HG03175 (cell line): ENCODE data around the gene GPX4.
A peak's percentile ranks its signal among the peaks of the same experiment; 100 is the strongest.

Experiments
- ATAC-seq: cut with Tn5 transposase; IDR thresholded peaks from one replicate; pipeline ENCODE4 v1.9.1; 2021; ENCODE audit warnings: mild to moderate bottlenecking, moderate library complexity; ENCODE audit not compliant: unreplicated experiment

The GPX4 gene

GRCh38 chr19:1103708-1104310 is at the start of gene GPX4:
Gene GPX4 (plus strand): TSS chr19:1103994. CDS start chr19:1104044, 50 bp downstream.
- peak; percentile 76 for ATAC-seq

- ATAC-seq, result no peak
These were observed 49.4 kb upstream of the GPX4 start for GRCh38 chr19:1054102-1055027.

GRCh38 chr19:1055028-1055425 is 48.8 kb upstream of the GPX4 start:
- ATAC-seq, result no peak

GRCh38 chr19:1055886-1056620 is 47.7 kb upstream of the GPX4 start:
- no peak for ATAC-seq

GRCh38 chr19:1057176-1057855 is 46.5 kb upstream of the GPX4 start:
- ATAC-seq, result no peak

GRCh38 chr19:1058112-1058511 is 45.7 kb upstream of the GPX4 start:
- ATAC-seq, result no peak

- no peak for ATAC-seq
These were observed 43.1 kb upstream of the GPX4 start for GRCh38 chr19:1060689-1061088.

- no peak for ATAC-seq
These were observed 41.8 kb upstream of the GPX4 start for GRCh38 chr19:1061987-1062386.

- ATAC-seq, result no peak
These were observed 41.3 kb upstream of the GPX4 start for GRCh38 chr19:1062387-1063029.

- ATAC-seq, result no peak
These were observed 40.5 kb upstream of the GPX4 start for GRCh38 chr19:1063030-1063908.

GRCh38 chr19:1063909-1064660 is 39.7 kb upstream of the GPX4 start:
- no peak for ATAC-seq

- no peak for ATAC-seq
These were observed 38.9 kb upstream of the GPX4 start for GRCh38 chr19:1064661-1065605.

- ATAC-seq, result no peak
These were observed 38.1 kb upstream of the GPX4 start for GRCh38 chr19:1065606-1066109.

- no peak for ATAC-seq
These were observed 37.5 kb upstream of the GPX4 start for GRCh38 chr19:1066251-1066747.

GRCh38 chr19:1066748-1067340 is 37.0 kb upstream of the GPX4 start, which contains the start of gene ARHGAP45:
Gene ARHGAP45 (plus strand): TSS chr19:1067167. CDS start chr19:1067406, 239 bp downstream.
- ATAC-seq, result peak; percentile 48

GRCh38 chr19:1067341-1067957 is 36.3 kb upstream of the GPX4 start:
- ATAC-seq, result peak; percentile 9
